K562 (cell line): ENCODE data around the gene CREB5. TPM values are rescaled to one million over a fixed set of nuclear protein-coding genes. Genes with fewer than 3 reads are reported as not detected.

Experiments used
- ATAC-seq: fragments of 200-7000 bp; cut with Tn5 transposase; 3 replicates; pipeline ENCODE4 v1.9.1; 2020; ENCODE audit warnings: moderate library complexity
- BruUV-seq: library from RNA; stranded (reverse); fragments of 400-500 nt; replicated peaks from 2 replicates; lab custom pipeline; 2021; lab: Mats Ljungman, UMichigan
- CTCF ChIA-PET: fragments of 300-600 bp; formaldehyde crosslinking; extraction: SDS; loops from one replicate; lab custom pipeline; 2021; ENCODE audit warnings: low intra/inter-chr PET ratio; lab: Yijun Ruan, JAX
- POLR2A ChIA-PET: fragments of 300-600, 350-650 bp; sonication (Branson Sonifier 250); formaldehyde crosslinking; extraction: SDS; loops from one replicate; lab custom pipeline; 2021; ENCODE audit warnings: antibody characterized with exemption, inconsistent platforms; lab: Yijun Ruan, JAX
- DNase-seq, 4 experiments: peaks; one replicate each; pipeline versions ENCODE4 v3.0.0 to v3.0.0-alpha.2; 2011 to 2018; ENCODE audit warnings: low spot score in 3 of 4, mixed read lengths in 3 of 4; ENCODE audit errors: extremely low read depth in 1 of 4
- FAIRE-seq: peaks from 2 replicates; lab custom pipeline; 2011; peaks lifted over from hg19 to GRCh38; lab: Jason Lieb, UNC
- H2AFZ ChIP-seq: 2 replicates; pipeline ENCODE4 v1.6.0; 2011; ENCODE audit warnings: low read depth, low read length, control low read depth, inconsistent platforms
- H3K27ac ChIP-seq: fragments of 200-600 bp; 3 replicates; pipeline ENCODE4 v1.8.0; 2011; ENCODE audit warnings: low read depth, mild to moderate bottlenecking, control low read depth, inconsistent platforms, low read length, moderate library complexity, mixed read lengths; ENCODE audit errors: extremely low read depth
- H3K27me3 ChIP-seq, 2 experiments: fragments of 300-600 bp in 1 of 2; 2 replicates in 1 of 2; 3 replicates in 1 of 2; pipeline versions ENCODE4 v1.6.0 to v1.8.0; 2011; ENCODE audit warnings: inconsistent platforms in 2 of 2, low read length in 2 of 2, mild to moderate bottlenecking in 1 of 2, mixed read lengths in 1 of 2, moderate library complexity in 1 of 2; ENCODE audit not compliant: control insufficient read depth in 2 of 2, insufficient read depth in 2 of 2
- H3K36me3 ChIP-seq: fragments of 300-600 bp; 3 replicates; pipeline ENCODE4 v1.8.0; 2011; ENCODE audit warnings: mild to moderate bottlenecking, low read length, inconsistent platforms; ENCODE audit not compliant: control insufficient read depth, insufficient read depth
- H3K4me1 ChIP-seq, 2 experiments: fragments of 200-600 bp in 1 of 2; replicated peaks in 1 of 2; 2 replicates in 1 of 2; 3 replicates in 1 of 2; pipeline versions ENCODE4 v1.5.1 to v1.8.0; 2011; ENCODE audit warnings: inconsistent platforms in 2 of 2, low read length in 2 of 2, mild to moderate bottlenecking in 1 of 2, mixed read lengths in 1 of 2, moderate library complexity in 1 of 2; ENCODE audit not compliant: control insufficient read depth in 2 of 2, insufficient read depth in 2 of 2
- H3K4me2 ChIP-seq: 2 replicates; pipeline ENCODE4 v1.6.1; 2011; ENCODE audit warnings: low read length, control low read depth, inconsistent platforms, mixed read lengths; ENCODE audit not compliant: insufficient read depth
- H3K4me3 ChIP-seq: fragments of 200-600 bp; sonication (generic), shearing (Covaris generic); 2 replicates; pipeline ENCODE4 v1.5.1; 2016; ENCODE audit warnings: control low read depth, inconsistent platforms
- H3K79me2 ChIP-seq: fragments of 200-600 bp; 3 replicates; pipeline ENCODE4 v1.8.0; 2011; ENCODE audit warnings: low read length, inconsistent platforms; ENCODE audit not compliant: control insufficient read depth, insufficient read depth
- H3K9ac ChIP-seq, 2 experiments: 2 replicates each; pipeline versions ENCODE4 v1.6.0 to v1.6.1; 2011; ENCODE audit warnings: low read depth in 2 of 2, low read length in 2 of 2, control low read depth in 1 of 2, inconsistent platforms in 1 of 2, mild to moderate bottlenecking in 1 of 2, mixed read lengths in 1 of 2; ENCODE audit not compliant: insufficient read depth in 1 of 2
- H3K9me1 ChIP-seq: one replicate; pipeline ENCODE4 v1.6.0; 2011; ENCODE audit warnings: inconsistent platforms, mild to moderate bottlenecking, low read length, moderate library complexity; ENCODE audit not compliant: control insufficient read depth, insufficient read depth
- H3K9me3 ChIP-seq: replicated peaks from 2 replicates; pipeline ENCODE4 v1.5.1; 2011; ENCODE audit warnings: low read depth, low read length, inconsistent platforms; ENCODE audit not compliant: control insufficient read depth, insufficient read depth
- H4K20me1 ChIP-seq: replicated peaks from 2 replicates; pipeline ENCODE4 v1.6.1; 2011; ENCODE audit warnings: low read length, inconsistent platforms, mixed read lengths; ENCODE audit not compliant: control insufficient read depth, insufficient read depth
- ATF3 ChIP-seq, 2 experiments: fragments of 450-650 bp in 1 of 2; sonication (generic) in 1 of 2; formaldehyde crosslinking in 1 of 2; IDR thresholded peaks in 1 of 2; conservative IDR thresholded peaks in 1 of 2; 2 replicates each; pipeline versions ENCODE4 v1.6.1 to v1.8.1; 2016 to 2023; ENCODE audit warnings: mild to moderate bottlenecking in 2 of 2, moderate library complexity in 2 of 2, inconsistent platforms in 1 of 2, missing genetic modification reagents in 1 of 2
- ATF7 ChIP-seq: fragments of 450-650 bp; IDR thresholded peaks from 2 replicates; pipeline ENCODE4 v1.7.1; 2014; ENCODE audit warnings: mild to moderate bottlenecking, moderate library complexity
- JUND ChIP-seq, 2 experiments: IDR thresholded peaks; 2 replicates in 1 of 2; 3 replicates in 1 of 2; pipeline ENCODE4 v1.6.1; 2011; ENCODE audit warnings: borderline replicate concordance in 2 of 2, low read depth in 2 of 2, low read length in 2 of 2, improper control_type of control experiment in 1 of 2, missing biosample characterization in 1 of 2, missing genetic modification characterization in 1 of 2, missing genetic modification reagents in 1 of 2
- MTA1 ChIP-seq: fragments of 450-650 bp; IDR thresholded peaks from 2 replicates; pipeline ENCODE4 v1.6.1; 2017; ENCODE audit warnings: borderline replicate concordance
- NR1H2 ChIP-seq: sonication (generic); formaldehyde crosslinking; IDR thresholded peaks from 2 replicates; pipeline ENCODE4 v1.4.0; 2020; ENCODE audit warnings: mild to moderate bottlenecking, missing genetic modification reagents
- PYGO2 ChIP-seq: fragments of 450-650 bp; IDR thresholded peaks from 2 replicates; pipeline ENCODE4 v1.6.1; 2016; ENCODE audit warnings: mild to moderate bottlenecking, missing genetic modification characterization, moderate library complexity, missing compliant biosample characterization
- WGBS: fragments of 100-300 bp; shearing (Covaris generic); methylation state at CpG from one replicate; pipeline ENCODE4 v1.1.6; 2016; ENCODE audit warnings: low coverage, mixed read lengths; ENCODE audit not compliant: insufficient coverage; ENCODE audit errors: missing lambda C conversion rate; 5-methylcytosine and 5-hydroxymethylcytosine counted together
- in situ Hi-C: fragments of 300-500 bp; cut with MboI; formaldehyde crosslinking; loops from 4 replicates; pipeline ENCODE4 v1.15.0; 2018; ENCODE audit warnings: inconsistent platforms, mixed read lengths
- intact Hi-C: fragments of 100-400 bp; cut with micrococcal nuclease; formaldehyde crosslinking; loops from 2 replicates; pipeline ENCODE4 v1.14.2; 2022
- polyA plus RNA-seq, 8 experiments: library from polyadenylated mRNA; depleted of rRNA in 4 of 8; stranded (reverse) in 5 of 8; unstranded in 3 of 8; fragments of >200 nt; fragmentation: Nextera tagmentation in 2 of 8; fragmentation: Illumina TruSeq in 1 of 8; extraction: Ambion mirVana in 2 of 8; extraction: Trizol in 1 of 8; gene quantifications; 2 replicates each; pipeline versions ENCODE4 v1.2.1 to v1.2.3, GENCODE V29; 2011 to 2014; ENCODE audit warnings: inconsistent platforms in 1 of 8, missing spikeins in 1 of 8
- total RNA-seq, 7 experiments: library from RNA; depleted of rRNA in 6 of 7; stranded (reverse); fragments of >200 nt in 6 of 7; fragmentation: Illumina TruSeq in 2 of 7; extraction: Trizol in 2 of 7; gene quantifications; 2 replicates each; pipeline versions ENCODE4 v1.2.1 to v1.2.3, GENCODE V29; 2011 to 2021; ENCODE audit warnings: low replicate concordance in 1 of 7

Gene CREB5
- total and polyA plus RNA-seq, 9 of the 15 experiments (the other 6 are each of a cell fraction or from before 2014, with no cell fraction given), result 0.33 to 6.4 (median 1.8) TPM

GRCh38 chr7:28419716-28420115 lies 7.4 kb downstream of the CREB5 start:
- H4K20me1 ChIP-seq, result no peaks in the 10 kb centered on the region
- BruUV-seq, result no TSS peak
- no peak overlapping the region for H2AFZ ChIP-seq
- in situ Hi-C loops (no loop called here), intact Hi-C loops (no loop called here)
- no peak overlapping the region for H3K4me3 ChIP-seq
- H3K79me2 ChIP-seq, result no peaks in the 10 kb centered on the region
- TF ChIP-seq JUND (IDR thresholded peaks at IDR 0.05; ENCODE audit: borderline replicate concordance, low read depth, low read length) (peak; percentile 5; the same call in 1 of the 2 replicates), JUND (tag; IDR thresholded peaks at IDR 0.05; ENCODE audit: borderline replicate concordance, low read depth, low read length) (no peak; the same call in 2 of the 3 replicates), MTA1 (no peak), PYGO2 (tag) (no peak), ATF3 (IDR thresholded peaks at IDR 0.05) (peak; percentile 71), ATF3 (CRISPR knock-in tag; conservative IDR thresholded peaks at IDR 0.05) (no peak), ATF7 (peak; percentile 12; the same call in 1 of the 2 replicates), NR1H2 (CRISPR knock-in tag) (no peak)
- H3K27me3 ChIP-seq, result no peaks in the 10 kb centered on the region
- POLR2A ChIA-PET, result no interaction called here
- CTCF ChIA-PET, result no interaction called here
- FAIRE-seq (no peak), DNase-seq (no peak), ATAC-seq (no peak)
- no peak overlapping the region for H3K4me2 ChIP-seq
- H3K36me3 ChIP-seq, result no peaks in the 10 kb centered on the region
- no peaks in the 10 kb centered on the region for H3K9me3 ChIP-seq
- H3K9me1 ChIP-seq, result no peaks in the 10 kb centered on the region
- no peak overlapping the region for H3K9ac ChIP-seq
- 4% methylated on average over 2 of the region's 2 CpGs for WGBS
- H3K27ac ChIP-seq, result no peak overlapping the region
- no peaks in the 10 kb centered on the region for H3K4me1 ChIP-seq
